H9 (cell line): ENCODE measurements around the gene ARMC9. TPM values are rescaled to one million over a fixed set of nuclear protein-coding genes. Genes with fewer than 3 reads are reported as not detected.

Experiments
- DNase-seq: peaks from one replicate; pipeline ENCODE4 v3.0.0-alpha.2; 2017
- H2AFZ ChIP-seq: one replicate; pipeline ENCODE4 v1.6.1; 2013; ENCODE audit warnings: mild to moderate bottlenecking, low read length, control low read depth, moderate library complexity
- H2AK5ac ChIP-seq: 2 replicates; pipeline ENCODE4 v1.6.1; 2013; ENCODE audit warnings: low read length, control low read depth, mixed read lengths; ENCODE audit not compliant: insufficient read length
- H2BK120ac ChIP-seq: one replicate; pipeline ENCODE4 v1.6.1; 2013; ENCODE audit warnings: low read depth, mild to moderate bottlenecking, low read length, control low read depth, inconsistent platforms; ENCODE audit not compliant: poor library complexity, severe bottlenecking
- H2BK12ac ChIP-seq: 2 replicates; pipeline ENCODE4 v1.6.1; 2013; ENCODE audit warnings: low read length, control low read depth, mixed read lengths, low read depth; ENCODE audit not compliant: insufficient read length
- H2BK15ac ChIP-seq: 2 replicates; pipeline ENCODE4 v1.6.1; 2013; ENCODE audit warnings: low read depth, low read length, control low read depth
- H2BK20ac ChIP-seq: one replicate; pipeline ENCODE4 v1.6.1; 2013; ENCODE audit warnings: low read depth, mild to moderate bottlenecking, low read length, control low read depth, inconsistent platforms; ENCODE audit not compliant: poor library complexity, severe bottlenecking
- H2BK5ac ChIP-seq: 2 replicates; pipeline ENCODE4 v1.6.1; 2013; ENCODE audit warnings: low read length, control low read depth, mixed read lengths; ENCODE audit not compliant: insufficient read length
- H3K14ac ChIP-seq: 2 replicates; pipeline ENCODE4 v1.6.1; 2013; ENCODE audit warnings: low read length, control low read depth; ENCODE audit not compliant: insufficient read depth
- H3K18ac ChIP-seq: 2 replicates; pipeline ENCODE4 v1.6.1; 2013; ENCODE audit warnings: low read depth, mild to moderate bottlenecking, mixed read lengths, low read length, control low read depth; ENCODE audit not compliant: insufficient read length
- H3K23ac ChIP-seq: 2 replicates; pipeline ENCODE4 v1.6.1; 2013; ENCODE audit warnings: low read length, control low read depth, mixed read lengths, low read depth; ENCODE audit not compliant: insufficient read length
- H3K23me2 ChIP-seq: 2 replicates; pipeline ENCODE4 v1.6.1; 2013; ENCODE audit warnings: low read depth, mild to moderate bottlenecking, mixed read lengths, low read length, control low read depth; ENCODE audit not compliant: insufficient read length, poor library complexity, severe bottlenecking
- H3K27ac ChIP-seq: 2 replicates; pipeline ENCODE4 v1.5.1; 2013; ENCODE audit warnings: low read length, control low read depth, mixed read lengths, low read depth; ENCODE audit not compliant: insufficient read length
- H3K27me3 ChIP-seq: 2 replicates; pipeline ENCODE4 v1.6.1; 2013; ENCODE audit warnings: low read length, control low read depth, inconsistent platforms; ENCODE audit not compliant: insufficient read depth
- H3K4ac ChIP-seq: 2 replicates; pipeline ENCODE4 v1.6.1; 2013; ENCODE audit warnings: low read depth, mild to moderate bottlenecking, control low read depth, inconsistent platforms, low read length, moderate library complexity
- H3K4me1 ChIP-seq: 2 replicates; pipeline ENCODE4 v1.6.1; 2013; ENCODE audit warnings: low read length, control low read depth, inconsistent platforms; ENCODE audit not compliant: insufficient read depth
- H3K4me2 ChIP-seq: 2 replicates; pipeline ENCODE4 v1.6.1; 2013; ENCODE audit warnings: low read length, control low read depth, mixed read lengths; ENCODE audit not compliant: insufficient read length, insufficient read depth
- H3K56ac ChIP-seq: 2 replicates; pipeline ENCODE4 v1.6.1; 2013; ENCODE audit warnings: low read depth, mild to moderate bottlenecking, mixed read lengths, low read length, control low read depth; ENCODE audit not compliant: insufficient read length
- H3K79me1 ChIP-seq: 2 replicates; pipeline ENCODE4 v1.6.1; 2013; ENCODE audit warnings: low read depth, mild to moderate bottlenecking, moderate library complexity, low read length, control low read depth, inconsistent platforms; ENCODE audit not compliant: insufficient read depth, poor library complexity, severe bottlenecking
- H3K79me2 ChIP-seq: 2 replicates; pipeline ENCODE4 v1.6.1; 2013; ENCODE audit warnings: low read length, control low read depth, inconsistent platforms; ENCODE audit not compliant: insufficient read depth
- H3K9ac ChIP-seq: 2 replicates; pipeline ENCODE4 v1.6.1; 2013; ENCODE audit warnings: low read length, control low read depth, mixed read lengths; ENCODE audit not compliant: insufficient read length; ENCODE audit errors: extremely low read depth
- H3K9me3 ChIP-seq: one replicate; pipeline ENCODE4 v1.6.1; 2013; ENCODE audit warnings: low read depth, low read length, inconsistent platforms; ENCODE audit not compliant: control insufficient read depth
- H3T11ph ChIP-seq: one replicate; pipeline ENCODE4 v1.6.1; 2013; ENCODE audit warnings: mild to moderate bottlenecking, low read length, control low read depth, inconsistent platforms
- H4K20me1 ChIP-seq: one replicate; pipeline ENCODE4 v1.6.1; 2013; ENCODE audit not compliant: control insufficient read depth, insufficient read length, insufficient read depth
- H4K5ac ChIP-seq: 2 replicates; pipeline ENCODE4 v1.6.1; 2013; ENCODE audit warnings: low read depth, mild to moderate bottlenecking, mixed read lengths, low read length, control low read depth; ENCODE audit not compliant: insufficient read length
- H4K8ac ChIP-seq: replicated peaks from 2 replicates; pipeline ENCODE4 v1.6.1; 2013; ENCODE audit warnings: low read length, control low read depth, mixed read lengths, low read depth; ENCODE audit not compliant: insufficient read length
- H4K91ac ChIP-seq: 2 replicates; pipeline ENCODE4 v1.6.1; 2013; ENCODE audit warnings: low read depth, mild to moderate bottlenecking, moderate library complexity, mixed read lengths, low read length, control low read depth; ENCODE audit not compliant: insufficient read length
- H3K27ac Mint-ChIP-seq, 3 experiments: 2 replicates in 2 of 3; 3 replicates in 1 of 3; pipeline ENCODE4 v1.8.0; 2020 to 2021; ENCODE audit warnings: mixed read lengths in 3 of 3, mild to moderate bottlenecking in 1 of 3, moderate library complexity in 1 of 3
- H3K27me3 Mint-ChIP-seq: 2 replicates; pipeline ENCODE4 v1.8.0; 2021; ENCODE audit warnings: low read depth, mild to moderate bottlenecking, moderate library complexity, mixed read lengths
- H3K36me3 Mint-ChIP-seq, 3 experiments: 2 replicates in 2 of 3; 3 replicates in 1 of 3; pipeline ENCODE4 v1.8.0; 2020 to 2021; ENCODE audit warnings: low read depth in 3 of 3, mixed read lengths in 3 of 3; ENCODE audit not compliant: insufficient read depth in 1 of 3
- H3K4me1 Mint-ChIP-seq, 2 experiments: 2 replicates each; pipeline ENCODE4 v1.8.0; 2020; ENCODE audit warnings: mixed read lengths in 2 of 2
- H3K4me3 Mint-ChIP-seq, 2 experiments: 2 replicates in 1 of 2; 3 replicates in 1 of 2; pipeline ENCODE4 v1.8.0; 2020 to 2021; ENCODE audit warnings: mild to moderate bottlenecking in 2 of 2, mixed read lengths in 2 of 2, moderate library complexity in 1 of 2
- H3K9me3 Mint-ChIP-seq, 2 experiments: 2 replicates in 1 of 2; 3 replicates in 1 of 2; pipeline ENCODE4 v1.8.0; 2020; ENCODE audit warnings: mild to moderate bottlenecking in 2 of 2, mixed read lengths in 2 of 2, moderate library complexity in 1 of 2
- CTCF ChIP-seq: fragments of 200-600 bp; sonication (generic); conservative IDR thresholded peaks from 3 replicates; pipeline ENCODE4 v1.8.0; 2021; ENCODE audit warnings: antibody characterized with exemption, mild to moderate bottlenecking
- whole genome bisulfite sequencing: extraction: QIAGEN DNeasy Blood & Tissue Kit; methylation state at CpG from one replicate; pipeline ENCODE4 v1.1.7; 2013; ENCODE audit warnings: missing lambda C conversion rate, low lambda C conversion rate, mixed read lengths; ENCODE audit not compliant: insufficient read length; ENCODE audit errors: extremely low coverage; 5-methylcytosine and 5-hydroxymethylcytosine counted together
- total RNA-seq: library from RNA; stranded (reverse); gene quantifications from 2 replicates; pipeline ENCODE4 v1.2.1, GENCODE V29; 2021

The ARMC9 gene
- total RNA-seq, 1 experiment from 2014 or later, result 37.6 TPM

DNA sequence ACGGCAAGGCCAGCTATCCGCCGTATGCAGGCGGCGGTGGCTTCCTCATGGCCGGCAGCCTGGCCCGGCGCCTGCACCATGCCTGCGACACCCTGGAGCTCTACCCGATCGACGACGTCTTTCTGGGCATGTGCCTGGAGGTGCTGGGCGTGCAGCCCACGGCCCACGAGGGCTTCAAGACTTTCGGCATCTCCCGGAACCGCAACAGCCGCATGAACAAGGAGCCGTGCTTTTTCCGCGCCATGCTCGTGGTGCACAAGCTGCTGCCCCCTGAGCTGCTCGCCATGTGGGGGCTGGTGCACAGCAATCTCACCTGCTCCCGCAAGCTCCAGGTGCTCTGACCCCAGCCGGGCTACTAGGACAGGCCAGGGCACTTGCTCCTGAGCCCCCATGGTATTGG, 200.2 kb downstream of the ARMC9 start:
- Histone ChIP-seq H3K79me2 (no peaks in the 10 kb centered on the region; the same call in 1 of the 2 replicates), H3K79me1 (no peaks in the 10 kb centered on the region), H2BK12ac (no peak overlapping the region), H3K14ac (no peak overlapping the region), H4K20me1 (no peaks in the 10 kb centered on the region), H3K27ac (no peak overlapping the region), H3K4me2 (no peak overlapping the region), H2BK20ac (no peak overlapping the region), H3K18ac (no peak overlapping the region), H2BK5ac (no peak overlapping the region), H2AFZ (no peak overlapping the region), H4K5ac (no peak overlapping the region), H2AK5ac (no peak overlapping the region), H3T11ph (no peak overlapping the region), H3K4me1 (no peaks in the 10 kb centered on the region; the same call in 1 of the 2 replicates), H3K4ac (no peak overlapping the region), H3K23me2 (peaks cover 9% of the 10 kb centered on the region), H2BK120ac (no peak overlapping the region), H4K91ac (no peak overlapping the region), H3K9ac (no peak overlapping the region), H2BK15ac (no peak overlapping the region), H4K8ac (no peak overlapping the region), H3K56ac (no peak overlapping the region), H3K9me3 (no peaks in the 10 kb centered on the region), H3K27me3 (no peaks in the 10 kb centered on the region), H3K23ac (no peak overlapping the region)
- DNase-seq, result no peak
- H3K27ac Mint-ChIP-seq, result no peak overlapping the region
- H3K9me3 Mint-ChIP-seq, result no peaks in the 10 kb centered on the region
- no CpG with 5 or more reads among the region's 27 CpGs for WGBS
- H3K4me3 Mint-ChIP-seq, result no peak overlapping the region
- TF ChIP-seq CTCF, result no peak
- H3K4me1 Mint-ChIP-seq, result peaks cover 48 to 53% of the 10 kb centered on the region in 2 experiments
- H3K27me3 Mint-ChIP-seq, result peaks cover 3% of the 10 kb centered on the region; the same call in 1 of the 2 replicates
- H3K36me3 Mint-ChIP-seq, result peaks cover 11 to 13% (median 12%) of the 10 kb centered on the region in 3 experiments; a peak in 5 of 7 replicates
